Activated CD4-positive, alpha-beta T cell treated with anti-CD3 and anti-CD28 coated beads, Interleukin-2, Interleukin-6, amounts not matched to agents 100 ng/mL and 50 ng/mL, durations not matched to agents 16 hours and 8 hours (primary cell): ENCODE measurements around the gene MRPL23.

Source experiments
- DNase-seq: peaks from one replicate; pipeline ENCODE4 v3.0.0-alpha.2; 2020

The MRPL23 gene

DNA sequence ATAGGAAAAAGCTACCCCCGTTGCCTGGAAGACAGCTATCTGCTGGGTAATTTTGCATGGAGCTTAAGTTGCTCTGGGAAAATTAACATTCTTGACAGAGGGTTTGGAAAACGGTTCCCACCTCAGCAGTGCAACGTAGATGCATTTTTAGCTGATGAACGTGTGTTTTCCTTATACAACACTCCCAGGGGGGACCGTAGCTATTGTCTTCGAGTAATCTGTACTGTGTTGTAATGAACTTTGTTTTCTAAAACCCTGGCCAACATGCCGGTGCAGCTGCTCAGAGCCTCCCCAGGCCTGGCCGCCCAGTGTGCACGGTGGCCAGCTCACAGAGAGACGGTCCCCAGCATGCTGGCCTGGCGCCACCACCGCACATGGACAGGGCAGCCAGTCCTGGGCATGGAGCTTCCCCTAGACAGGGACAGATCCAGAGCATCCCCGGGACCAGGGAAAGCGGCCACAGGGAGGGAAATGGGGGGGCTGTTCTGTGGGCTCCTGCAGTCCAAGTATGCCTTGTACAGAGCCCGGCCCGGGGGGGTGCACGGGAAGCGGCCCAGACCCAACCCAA is 25.5 kb upstream of the MRPL23 start:
- no peak for DNase-seq

- no peak for DNase-seq
These were observed 24.6 kb upstream of the MRPL23 start for GRCh38 chr11:1922481-1923081.

DNA sequence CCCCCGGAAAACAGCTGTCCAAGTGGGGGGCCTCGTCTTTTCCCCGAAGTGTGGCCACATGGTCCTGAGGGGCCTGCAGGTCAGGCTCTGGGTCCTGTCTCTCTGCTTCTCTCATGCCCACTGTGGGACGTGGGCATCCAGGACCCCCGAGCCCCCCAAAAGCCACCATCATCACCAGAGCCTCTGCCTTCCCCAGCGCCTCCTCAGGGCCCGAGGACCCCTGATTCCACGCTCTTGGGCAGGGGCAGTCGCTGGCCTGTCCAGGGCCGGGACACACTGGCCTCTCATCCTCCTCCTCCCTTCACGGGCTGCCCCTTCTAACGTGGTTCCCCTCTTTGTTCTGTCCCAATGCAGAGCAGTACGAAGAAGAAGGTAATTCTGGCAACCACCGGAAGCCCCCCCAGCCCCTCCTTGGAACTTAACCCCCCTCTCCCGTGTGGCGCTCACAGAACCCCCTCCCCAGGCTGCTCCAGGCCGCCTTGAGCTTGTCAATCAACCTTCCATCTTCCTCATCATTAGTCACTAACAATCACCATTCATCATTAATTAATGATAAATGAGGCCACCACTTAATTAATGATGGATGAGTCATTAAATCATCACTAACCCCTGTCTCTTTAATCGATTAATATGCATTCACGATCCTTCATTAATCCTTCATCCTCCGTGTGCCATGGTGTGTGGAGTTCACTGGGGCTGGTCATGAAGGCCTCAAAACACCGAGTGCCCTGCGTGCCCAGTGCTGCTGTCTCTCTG is 23.8 kb upstream of the MRPL23 start:
- DNase-seq = no peak

GRCh38 chr11:1924181-1924580 is 23.0 kb upstream of the MRPL23 start:
- no peak for DNase-seq

GRCh38 chr11:1924646-1925372 is 22.3 kb upstream of the MRPL23 start:
- no peak for DNase-seq

DNA sequence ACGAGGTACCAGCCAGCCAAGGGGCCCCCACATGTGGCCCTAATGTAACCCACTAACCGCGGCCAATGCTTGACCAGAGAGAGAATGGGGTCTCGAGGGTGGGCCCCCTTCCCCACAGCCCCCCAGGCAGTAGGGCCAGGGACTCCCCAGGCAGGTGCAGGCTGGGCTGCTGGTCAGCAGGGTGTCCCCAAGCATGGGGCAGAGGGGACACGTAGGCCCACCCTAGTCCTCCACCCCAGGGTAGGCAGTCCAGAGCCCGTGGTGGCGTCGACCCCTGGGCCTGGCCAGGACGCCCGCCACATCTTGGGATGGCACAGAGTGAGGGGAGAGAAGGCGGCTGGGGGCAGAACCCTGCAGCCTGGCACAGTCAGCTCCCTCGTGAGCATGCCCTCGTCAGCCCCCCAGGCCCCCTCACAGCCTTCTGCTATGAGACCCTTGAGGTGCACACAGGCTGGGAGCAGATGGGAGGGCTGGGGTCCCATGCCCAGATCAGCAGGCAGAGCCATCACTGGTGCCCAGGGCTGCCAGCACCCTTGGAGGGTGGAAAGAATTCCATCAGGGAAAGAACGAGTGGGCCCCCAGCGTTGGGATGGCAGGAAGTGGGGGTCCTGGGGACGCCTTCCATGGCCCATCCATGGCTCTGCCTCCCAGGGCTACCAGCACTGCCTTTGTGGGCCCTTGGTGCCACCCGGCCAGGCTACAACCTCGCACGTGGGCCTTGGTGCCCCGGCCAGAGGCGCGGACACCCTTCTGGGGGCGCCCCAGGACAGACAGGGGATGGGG is 21.6 kb upstream of the MRPL23 start:
- DNase-seq = no peak

DNA sequence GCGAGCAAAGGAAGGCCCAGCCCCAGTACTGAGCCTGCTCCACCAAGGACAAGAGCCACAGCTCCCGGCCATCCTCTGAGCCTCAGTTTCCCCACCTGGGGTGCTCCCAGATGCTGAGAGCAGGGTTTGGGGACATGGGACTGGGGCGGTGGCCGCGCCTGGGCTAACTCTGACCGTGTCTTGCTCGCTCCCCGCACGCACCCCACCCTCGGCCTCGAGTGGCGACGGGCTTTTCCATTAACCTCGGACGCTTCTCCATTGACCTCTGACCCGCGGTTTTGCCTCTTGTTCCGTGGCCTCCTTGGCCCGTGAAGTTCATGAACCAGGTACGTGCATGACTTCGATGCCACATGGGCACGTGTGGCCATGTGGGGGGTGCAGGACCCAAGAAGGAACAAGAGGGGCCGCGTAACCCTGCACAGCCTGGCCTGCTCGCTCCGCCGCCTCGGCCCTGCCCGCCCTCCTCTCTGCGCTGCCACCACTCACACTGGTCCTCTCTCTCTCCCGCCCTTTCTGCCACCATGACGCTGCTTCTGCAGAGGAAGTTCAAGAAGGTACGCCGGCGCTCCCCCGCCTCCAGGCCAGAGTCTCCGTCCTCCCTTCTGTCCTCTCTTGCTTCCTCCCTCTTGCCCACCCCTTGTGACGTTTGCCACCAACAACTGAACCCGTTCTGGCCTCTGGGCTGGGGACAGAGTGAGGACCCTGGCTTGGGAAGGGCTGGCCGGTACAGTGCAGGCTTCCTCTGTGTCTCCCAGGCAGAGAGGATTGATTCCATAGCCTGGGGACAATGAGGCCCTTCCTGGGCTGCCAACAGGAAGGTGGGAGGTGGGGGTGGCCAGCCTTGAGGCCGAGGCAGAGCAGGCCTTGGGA is 20.7 kb upstream of the MRPL23 start:
- DNase-seq = no peak

GRCh38 chr11:1927026-1927847 is 19.9 kb upstream of the MRPL23 start:
- DNase-seq = no peak

DNA sequence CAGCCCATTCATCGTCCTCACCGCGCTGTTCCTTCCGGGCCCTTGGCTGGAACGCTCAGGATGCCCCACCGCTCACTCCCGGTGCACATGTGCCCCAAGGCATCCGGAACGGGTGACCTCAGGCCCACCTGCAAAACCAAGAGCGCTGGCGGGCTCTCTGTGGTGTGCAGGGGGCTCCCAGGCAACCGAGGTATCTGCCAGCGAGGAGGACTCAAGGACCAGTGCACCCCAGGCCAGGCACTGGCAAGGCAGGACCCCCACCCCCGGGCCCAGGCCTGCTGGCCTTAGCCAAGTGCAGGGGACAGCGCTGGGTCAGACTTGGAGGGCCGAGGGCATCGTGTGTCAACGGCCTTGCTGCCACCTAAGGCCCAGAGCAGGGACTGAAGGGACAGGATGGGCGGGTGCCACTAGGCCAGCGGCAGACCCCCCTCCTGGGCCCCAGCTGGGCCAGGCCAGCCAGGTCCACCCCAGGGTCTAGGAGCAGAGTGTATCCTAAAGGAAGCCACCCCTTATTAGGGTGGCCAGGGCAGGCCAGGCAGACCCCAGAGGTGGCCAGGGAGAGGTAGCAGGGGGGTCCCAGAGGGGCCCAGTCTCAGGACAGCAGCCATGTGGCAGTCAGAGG is 19.2 kb upstream of the MRPL23 start:
- DNase-seq = no peak

- no peak for DNase-seq
These were observed 18.7 kb upstream of the MRPL23 start for GRCh38 chr11:1928470-1928890.

GRCh38 chr11:1928891-1929541 is 18.1 kb upstream of the MRPL23 start:
- no peak for DNase-seq

DNA sequence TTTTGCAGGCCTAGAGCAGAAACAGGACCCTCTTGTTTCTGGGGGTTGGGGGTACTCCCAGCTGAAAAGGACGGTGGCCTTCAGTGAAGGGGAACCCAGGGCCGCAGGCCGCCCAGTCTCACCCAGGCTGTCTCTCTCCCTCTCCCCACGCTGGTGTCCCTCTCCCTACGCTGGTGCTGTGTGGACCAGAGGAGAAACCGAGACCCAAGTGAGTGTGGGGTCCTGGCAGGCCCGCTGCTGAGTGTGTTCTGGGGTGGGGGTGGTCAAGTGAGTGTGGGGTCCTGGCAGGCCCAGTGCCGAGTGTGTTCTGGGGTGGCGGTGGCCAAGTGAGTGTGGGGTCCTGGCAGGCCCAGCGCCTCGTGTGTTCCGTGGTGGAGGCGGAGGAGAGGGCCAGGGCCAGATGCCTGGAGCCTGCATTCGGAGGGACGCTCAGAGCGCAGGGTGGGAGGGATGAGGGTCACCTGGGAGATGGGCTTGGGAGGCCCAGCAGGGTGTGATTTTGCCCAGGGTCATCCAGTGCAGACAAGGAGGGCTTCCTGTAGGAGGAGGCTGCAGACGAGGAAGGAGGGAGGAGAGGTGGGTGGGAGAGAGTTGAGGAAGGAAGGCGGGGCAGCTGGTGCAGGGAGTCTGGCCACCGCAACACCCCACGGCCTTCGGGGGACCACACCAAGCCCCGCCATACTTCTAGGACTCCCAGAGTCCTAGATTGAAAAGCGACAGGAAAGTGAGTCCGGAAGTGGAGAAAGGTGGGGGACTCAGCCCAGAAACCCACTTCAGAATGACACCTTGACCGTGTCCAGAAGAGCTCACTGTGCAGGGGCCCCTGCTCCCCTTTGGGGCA is 17.3 kb upstream of the MRPL23 start:
- DNase-seq = no peak

- DNase-seq = no peak
These were observed 16.7 kb upstream of the MRPL23 start for GRCh38 chr11:1930462-1930830.

DNA sequence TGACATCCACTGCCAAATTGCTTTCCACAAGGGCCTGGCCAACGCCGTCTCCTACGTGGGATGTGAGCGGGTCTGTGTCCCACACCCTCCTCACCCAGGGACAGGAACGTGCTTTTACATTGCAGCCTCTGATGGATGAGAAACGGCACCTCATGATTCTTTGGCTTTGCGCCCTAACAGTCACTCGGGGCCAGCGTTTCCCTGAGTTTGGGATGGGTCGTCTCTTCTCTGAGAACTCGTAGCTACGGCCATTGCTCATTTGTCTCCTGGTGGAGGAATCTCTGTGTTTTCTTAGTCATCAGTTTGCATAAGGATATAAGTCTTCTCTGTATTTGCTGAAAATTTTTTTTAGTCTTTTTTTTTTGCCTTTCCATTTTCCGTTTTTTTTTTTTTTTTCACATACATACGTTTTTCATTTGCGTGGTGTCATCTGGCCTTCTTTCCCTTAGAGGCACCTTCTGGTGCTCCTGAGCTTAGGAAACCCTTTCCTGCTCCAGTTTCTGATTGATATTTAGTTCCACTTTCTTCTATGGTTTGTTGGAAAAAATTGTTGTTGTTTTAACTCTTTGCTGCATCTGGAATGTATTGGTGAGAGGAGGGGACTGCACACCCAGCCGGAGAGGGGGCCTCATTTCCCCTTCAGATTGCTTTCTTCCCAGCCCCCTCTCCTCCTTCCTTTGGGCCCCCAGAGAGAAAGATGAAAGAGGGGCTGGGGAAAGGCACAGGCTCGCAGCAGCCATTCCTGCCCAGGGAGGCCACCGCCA is 15.6 kb upstream of the MRPL23 start:
- no peak for DNase-seq

DNA sequence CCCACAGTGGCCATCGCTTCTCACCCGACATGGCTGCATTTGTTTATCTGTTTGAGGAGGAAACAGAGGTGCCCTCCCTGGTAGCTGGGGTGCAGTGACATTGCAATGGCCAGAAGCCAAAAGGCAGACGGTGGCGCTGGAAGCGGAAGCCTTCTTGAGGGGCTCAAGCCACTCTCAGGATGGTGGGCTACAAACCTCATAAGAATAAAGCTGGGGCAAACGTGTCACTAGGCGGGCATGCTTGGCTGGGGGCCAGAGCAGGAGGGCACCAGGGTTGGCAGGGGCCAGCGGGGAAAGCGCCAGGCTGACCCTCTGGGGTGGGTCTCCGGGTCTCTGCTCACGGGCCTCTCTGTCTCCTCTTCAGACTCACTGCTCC is 15.0 kb upstream of the MRPL23 start:
- no peak for DNase-seq

DNA sequence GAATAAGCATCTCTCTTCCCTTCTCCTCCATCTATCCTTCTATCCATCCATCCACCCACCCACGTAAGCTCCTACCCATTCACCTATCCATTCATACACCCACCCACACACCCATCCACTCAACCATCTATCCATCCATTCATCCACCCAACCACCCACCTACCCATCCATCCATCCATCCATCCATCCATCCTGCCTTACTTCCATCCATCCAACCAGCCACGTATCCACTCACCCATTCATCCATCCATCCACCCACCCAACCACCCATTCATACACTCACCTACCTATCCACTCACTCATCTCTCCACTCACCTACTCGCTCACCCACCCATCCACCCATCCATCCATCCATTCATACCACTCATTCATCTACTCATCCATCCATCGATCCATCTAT is 14.5 kb upstream of the MRPL23 start:
- DNase-seq = no peak

DNA sequence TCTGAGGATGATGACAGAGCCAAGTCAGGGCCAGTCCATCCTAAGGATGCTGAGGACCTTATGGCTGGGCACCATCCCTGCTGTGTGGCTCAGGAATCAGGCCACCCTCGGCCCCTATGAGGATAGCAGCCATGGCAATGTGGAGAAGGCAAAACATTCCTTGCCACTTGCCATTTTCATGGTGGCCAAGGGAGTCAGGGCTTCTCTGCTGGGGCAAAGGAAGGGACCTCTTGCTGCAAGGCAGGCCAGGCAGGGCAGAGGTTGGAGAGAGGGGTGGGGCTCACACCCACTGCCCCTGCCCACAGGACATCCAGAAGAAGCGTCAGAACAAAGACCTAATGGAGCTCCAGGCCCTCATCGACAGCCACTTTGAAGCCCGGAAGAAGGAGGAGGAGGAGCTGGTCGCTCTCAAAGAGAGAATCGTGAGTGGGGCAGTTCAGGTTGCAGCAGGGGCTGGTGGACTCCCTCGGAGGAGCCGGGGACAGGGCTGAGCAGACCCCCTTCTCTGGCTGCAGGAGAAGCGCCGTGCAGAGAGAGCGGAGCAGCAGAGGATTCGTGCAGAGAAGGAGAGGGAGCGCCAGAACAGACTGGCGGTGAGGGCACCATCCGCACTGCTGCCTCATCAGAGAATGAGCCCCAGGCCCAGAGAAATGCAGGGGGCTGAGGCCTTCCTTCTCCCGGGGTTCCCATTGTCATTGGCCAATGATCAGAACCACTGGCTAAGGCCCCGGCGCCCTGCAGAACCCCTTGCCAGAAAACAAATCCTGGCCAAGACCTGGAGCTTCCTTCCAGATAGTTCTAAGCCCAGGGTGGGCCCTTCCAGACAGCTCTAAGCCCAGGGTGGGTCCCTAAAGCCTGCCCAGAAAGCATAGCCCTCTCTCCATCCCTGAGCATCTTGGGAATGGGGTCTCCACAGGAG is 13.5 kb upstream of the MRPL23 start:
- DNase-seq = no peak
